ENCODE measurements around the gene STAB1.

The STAB1 gene

GRCh38 chr3:52546111-52546901, 51.2 kb downstream of the STAB1 start:
- H3K4me3 Mint-ChIP-seq = no peak overlapping the region
- H3K9me3 Mint-ChIP-seq = no peaks in the 10 kb centered on the region
- H3K27ac Mint-ChIP-seq = peak overlapping the region; percentile 65
- H3K36me3 Mint-ChIP-seq = peaks cover 2% of the 10 kb centered on the region
- peaks cover 6% of the 10 kb centered on the region for H3K4me1 Mint-ChIP-seq
- no peaks in the 10 kb centered on the region for H3K27me3 Mint-ChIP-seq

DNA sequence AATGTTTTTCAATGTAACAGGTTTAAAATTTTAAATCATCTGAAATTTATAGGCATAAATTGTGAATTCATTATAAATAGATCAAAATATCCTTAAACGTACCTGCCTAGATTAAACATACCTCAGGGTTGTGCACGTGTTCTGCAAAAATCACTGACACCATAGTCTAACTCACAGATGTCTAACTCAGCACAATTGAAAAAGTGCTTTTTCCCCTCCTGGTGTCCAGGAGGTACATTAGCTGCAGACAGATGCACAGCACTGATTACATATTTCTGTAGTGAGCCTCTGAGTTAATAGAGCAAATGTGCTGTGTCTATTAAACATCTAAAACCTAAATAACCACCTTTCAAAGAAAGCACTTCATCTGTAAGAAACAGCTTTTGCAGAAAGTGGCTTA, 52.0 kb downstream of the STAB1 start:
- Mint-ChIP-seq H3K4me3 (no peak overlapping the region), H3K4me1 (peaks cover 3% of the 10 kb centered on the region), H3K27me3 (no peaks in the 10 kb centered on the region), H3K9me3 (no peaks in the 10 kb centered on the region), H3K27ac (no peak overlapping the region), H3K36me3 (peaks cover 2% of the 10 kb centered on the region)

DNA sequence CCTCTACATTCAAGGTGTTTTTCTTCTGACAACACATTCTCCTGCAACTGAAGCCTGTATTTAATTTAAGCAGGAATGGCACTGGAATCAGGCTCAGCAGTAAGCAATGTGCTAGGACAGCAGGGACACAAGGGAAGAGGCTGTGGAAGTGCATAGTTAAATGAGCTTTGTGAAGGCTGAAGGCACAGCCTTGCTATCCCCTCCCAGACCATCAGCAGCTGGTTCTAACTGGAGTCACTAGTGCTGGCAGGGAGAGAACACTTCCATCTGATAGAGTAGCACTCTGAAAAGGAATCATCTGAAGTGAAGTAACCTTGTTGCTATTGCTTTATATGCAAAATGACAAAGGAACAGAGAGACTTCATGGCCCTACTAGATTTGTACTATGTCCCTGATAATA, 56.0 kb downstream of the STAB1 start:
- Mint-ChIP-seq H3K9me3 (no peaks in the 10 kb centered on the region), H3K4me1 (no peaks in the 10 kb centered on the region), H3K36me3 (peaks cover 6% of the 10 kb centered on the region), H3K4me3 (no peak overlapping the region), H3K27me3 (no peaks in the 10 kb centered on the region), H3K27ac (no peak overlapping the region)

GRCh38 chr3:52552089-52552488, 57.0 kb downstream of the STAB1 start:
- H3K4me1 Mint-ChIP-seq = no peaks in the 10 kb centered on the region
- H3K9me3 Mint-ChIP-seq = no peaks in the 10 kb centered on the region

DNA sequence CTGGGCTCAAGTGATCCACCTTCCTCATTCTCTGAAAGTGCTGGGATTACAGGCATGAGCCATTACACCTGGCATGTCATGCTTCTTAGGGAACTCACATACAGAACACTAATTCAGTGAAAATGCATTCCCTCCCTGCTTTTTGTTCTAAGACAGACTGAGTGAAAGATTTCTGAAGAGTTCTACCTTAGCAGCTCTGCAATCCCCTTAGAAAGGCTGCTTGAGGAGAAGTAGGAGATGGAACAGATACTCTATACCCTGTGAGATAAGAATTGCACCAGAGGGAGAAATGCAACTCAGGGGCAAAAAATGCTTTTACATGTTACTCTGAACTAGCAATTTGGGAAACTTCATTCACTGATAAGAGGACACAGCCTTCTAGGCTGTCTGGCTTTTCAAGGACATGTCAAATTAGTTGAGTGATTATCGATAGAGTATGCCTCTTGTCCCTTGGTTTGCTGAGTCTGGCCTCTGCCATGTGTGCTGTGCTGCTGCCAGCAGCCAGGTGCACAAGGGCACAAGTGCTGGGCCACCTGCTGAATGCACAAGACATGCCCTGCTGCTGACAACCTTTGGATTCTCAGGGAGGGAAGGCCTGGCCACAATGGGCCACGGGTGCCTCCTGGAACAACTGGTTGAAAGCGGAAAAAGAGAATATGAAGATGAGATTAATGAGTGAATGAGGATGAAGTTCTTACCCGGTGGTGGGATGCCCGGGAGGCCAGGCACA, 59.1 kb downstream of the STAB1 start:
- Mint-ChIP-seq H3K9me3 (no peaks in the 10 kb centered on the region), H3K27ac (no peak overlapping the region), H3K27me3 (no peaks in the 10 kb centered on the region)

More at GRCh38 chr3:52552089-52552488, 57.0 kb downstream of the STAB1 start:
- Mint-ChIP-seq H3K27me3 (no peaks in the 10 kb centered on the region), H3K4me3 (no peak overlapping the region), H3K36me3 (peaks cover 6% of the 10 kb centered on the region), H3K27ac (no peak overlapping the region)

GRCh38 chr3:52555056-52555455, 59.9 kb downstream of the STAB1 start:
- Mint-ChIP-seq H3K27ac (peak overlapping the region; percentile 17), H3K4me3 (no peak overlapping the region), H3K36me3 (peaks cover 15% of the 10 kb centered on the region), H3K4me1 (peaks cover 1% of the 10 kb centered on the region), H3K27me3 (no peaks in the 10 kb centered on the region), H3K9me3 (no peaks in the 10 kb centered on the region)

More for the DNA sequence above, 59.1 kb downstream of the STAB1 start:
- no peaks in the 10 kb centered on the region for H3K4me1 Mint-ChIP-seq
- peaks cover 9% of the 10 kb centered on the region for H3K36me3 Mint-ChIP-seq
- no peak overlapping the region for H3K4me3 Mint-ChIP-seq

GRCh38 chr3:52557011-52557960, 62.1 kb downstream of the STAB1 start:
- Mint-ChIP-seq H3K36me3 (peaks cover 17% of the 10 kb centered on the region), H3K4me3 (no peak overlapping the region), H3K27me3 (no peaks in the 10 kb centered on the region), H3K9me3 (no peaks in the 10 kb centered on the region), H3K4me1 (peaks cover 4% of the 10 kb centered on the region), H3K27ac (no peak overlapping the region)

DNA sequence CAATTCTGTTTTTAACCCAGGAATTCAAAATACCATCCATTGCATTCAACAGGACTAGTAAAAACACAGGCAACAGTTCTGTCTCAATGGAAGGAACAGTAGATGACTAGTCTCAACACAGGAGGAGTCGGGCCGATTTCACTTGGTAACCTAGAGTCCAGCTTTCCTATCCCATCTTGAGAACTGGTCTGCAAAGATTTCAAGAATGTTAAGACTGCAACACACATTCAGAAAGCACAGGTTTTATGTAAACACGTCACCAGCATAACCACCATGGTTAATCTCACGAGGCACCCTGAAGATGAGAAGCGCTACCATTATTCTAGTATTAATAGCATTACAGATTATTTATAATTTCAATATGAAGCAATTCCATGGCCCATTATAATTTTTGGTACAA, 63.3 kb downstream of the STAB1 start:
- peaks cover 21% of the 10 kb centered on the region for H3K36me3 Mint-ChIP-seq
- no peak overlapping the region for H3K27ac Mint-ChIP-seq
- no peaks in the 10 kb centered on the region for H3K9me3 Mint-ChIP-seq
- peaks cover 4% of the 10 kb centered on the region for H3K4me1 Mint-ChIP-seq
- no peaks in the 10 kb centered on the region for H3K27me3 Mint-ChIP-seq
- no peak overlapping the region for H3K4me3 Mint-ChIP-seq

DNA sequence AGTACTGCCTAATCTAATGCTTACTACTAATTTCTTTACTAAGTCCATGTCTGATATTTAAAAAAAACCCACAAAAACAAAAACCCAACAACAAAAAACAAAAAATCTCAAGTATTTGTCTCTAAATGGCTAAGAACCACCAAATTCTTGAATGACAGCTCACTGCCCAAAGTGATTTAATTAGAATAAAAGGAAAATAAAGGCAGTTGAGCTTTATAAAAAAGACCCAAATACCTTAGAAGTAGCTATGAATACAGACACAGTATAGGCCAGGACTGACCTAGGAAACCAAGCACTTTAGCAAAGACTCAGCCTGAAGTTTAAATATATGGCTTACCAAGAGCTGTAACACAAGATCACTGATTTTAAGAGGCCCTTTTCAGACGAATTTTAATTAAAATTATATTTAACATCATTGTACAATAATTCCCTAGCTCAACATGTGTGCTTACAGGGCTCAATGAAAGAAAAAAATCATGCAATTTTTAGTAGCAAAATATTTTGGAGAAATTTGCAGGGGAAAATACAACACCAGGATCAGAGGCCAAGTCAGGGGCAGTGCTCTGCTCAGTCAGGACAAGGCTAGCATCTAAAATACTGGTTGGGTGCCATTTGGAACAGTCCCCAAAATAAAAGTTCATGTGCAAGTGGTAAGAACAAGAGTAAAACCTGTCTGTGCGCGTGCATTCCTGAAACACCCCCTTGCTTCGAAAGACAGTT, 66.0 kb downstream of the STAB1 start:
- Mint-ChIP-seq H3K4me1 (peaks cover 4% of the 10 kb centered on the region), H3K27me3 (no peaks in the 10 kb centered on the region), H3K4me3 (no peak overlapping the region), H3K27ac (no peak overlapping the region), H3K36me3 (peaks cover 18% of the 10 kb centered on the region), H3K9me3 (no peaks in the 10 kb centered on the region)

DNA sequence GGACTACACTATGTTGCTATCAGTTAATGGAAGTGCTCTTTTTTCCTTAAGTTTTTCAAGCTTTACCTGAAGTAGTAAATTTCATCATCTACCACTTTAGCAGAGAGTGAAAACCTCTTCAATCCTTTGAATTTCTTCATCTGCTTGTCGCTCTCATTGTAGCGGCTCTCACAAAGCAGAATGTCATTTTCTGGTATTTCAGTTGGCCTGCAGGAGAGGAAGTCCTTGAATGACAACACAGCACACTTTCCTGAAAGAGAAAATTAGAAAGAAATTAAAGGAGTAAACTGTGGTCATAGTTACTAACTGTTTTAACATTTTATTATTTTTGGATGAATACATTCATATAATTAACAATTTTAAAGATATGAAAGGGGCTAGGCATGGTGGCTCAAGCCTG, 68.8 kb downstream of the STAB1 start:
- no peaks in the 10 kb centered on the region for H3K9me3 Mint-ChIP-seq
- no peak overlapping the region for H3K4me3 Mint-ChIP-seq
- H3K27ac Mint-ChIP-seq = no peak overlapping the region
- H3K4me1 Mint-ChIP-seq = peaks cover 4% of the 10 kb centered on the region
- H3K36me3 Mint-ChIP-seq = peaks cover 21% of the 10 kb centered on the region
- no peaks in the 10 kb centered on the region for H3K27me3 Mint-ChIP-seq

DNA sequence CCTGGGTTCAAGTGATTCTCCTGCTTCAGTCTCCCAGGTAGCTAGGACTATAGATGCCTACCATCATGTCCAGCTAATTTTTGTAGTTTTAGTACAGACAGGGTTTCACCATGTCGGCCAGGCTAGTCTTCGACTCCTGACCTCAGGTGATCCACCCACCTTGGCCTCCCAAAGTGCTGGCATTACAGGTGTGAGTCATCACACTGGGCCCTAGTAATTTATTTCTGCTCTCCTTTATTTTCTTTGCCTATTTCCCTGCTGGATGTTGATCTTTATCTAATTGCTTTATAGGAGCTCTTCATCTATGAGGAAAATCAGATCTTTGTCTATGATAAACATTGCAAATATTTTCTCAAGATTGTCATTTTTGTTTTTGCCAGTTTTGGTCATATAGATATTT, 72.9 kb downstream of the STAB1 start:
- H3K36me3 Mint-ChIP-seq = peaks cover 15% of the 10 kb centered on the region
- no peak overlapping the region for H3K4me3 Mint-ChIP-seq
- H3K27me3 Mint-ChIP-seq = no peaks in the 10 kb centered on the region
- no peaks in the 10 kb centered on the region for H3K9me3 Mint-ChIP-seq
- no peaks in the 10 kb centered on the region for H3K4me1 Mint-ChIP-seq
- H3K27ac Mint-ChIP-seq = no peak overlapping the region

GRCh38 chr3:52570076-52570475, 74.9 kb downstream of the STAB1 start:
- no peaks in the 10 kb centered on the region for H3K27me3 Mint-ChIP-seq
- peaks cover 12% of the 10 kb centered on the region for H3K36me3 Mint-ChIP-seq
- no peaks in the 10 kb centered on the region for H3K4me1 Mint-ChIP-seq
- no peak overlapping the region for H3K27ac Mint-ChIP-seq
- H3K4me3 Mint-ChIP-seq = no peak overlapping the region
- no peaks in the 10 kb centered on the region for H3K9me3 Mint-ChIP-seq

- no peak overlapping the region for H3K27ac Mint-ChIP-seq
- H3K36me3 Mint-ChIP-seq = peaks cover 19% of the 10 kb centered on the region
- no peaks in the 10 kb centered on the region for H3K27me3 Mint-ChIP-seq
- H3K9me3 Mint-ChIP-seq = no peaks in the 10 kb centered on the region
- no peak overlapping the region for H3K4me3 Mint-ChIP-seq
- H3K4me1 Mint-ChIP-seq = no peaks in the 10 kb centered on the region
Observed at GRCh38 chr3:52572221-52572620, 77.1 kb downstream of the STAB1 start.

All from activated naive CD4-positive, alpha-beta T cell treated with anti-CD3 and anti-CD28 coated beads, Interleukin-2, amount 50 U/mL, for 24 hours (primary cell).